ENCODE measurements around the gene GLMP.

Gene GLMP

GRCh38 chr1:156263288-156263655 lies 32.2 kb downstream of the GLMP start:
- TF ChIP-seq, protein P1, sequence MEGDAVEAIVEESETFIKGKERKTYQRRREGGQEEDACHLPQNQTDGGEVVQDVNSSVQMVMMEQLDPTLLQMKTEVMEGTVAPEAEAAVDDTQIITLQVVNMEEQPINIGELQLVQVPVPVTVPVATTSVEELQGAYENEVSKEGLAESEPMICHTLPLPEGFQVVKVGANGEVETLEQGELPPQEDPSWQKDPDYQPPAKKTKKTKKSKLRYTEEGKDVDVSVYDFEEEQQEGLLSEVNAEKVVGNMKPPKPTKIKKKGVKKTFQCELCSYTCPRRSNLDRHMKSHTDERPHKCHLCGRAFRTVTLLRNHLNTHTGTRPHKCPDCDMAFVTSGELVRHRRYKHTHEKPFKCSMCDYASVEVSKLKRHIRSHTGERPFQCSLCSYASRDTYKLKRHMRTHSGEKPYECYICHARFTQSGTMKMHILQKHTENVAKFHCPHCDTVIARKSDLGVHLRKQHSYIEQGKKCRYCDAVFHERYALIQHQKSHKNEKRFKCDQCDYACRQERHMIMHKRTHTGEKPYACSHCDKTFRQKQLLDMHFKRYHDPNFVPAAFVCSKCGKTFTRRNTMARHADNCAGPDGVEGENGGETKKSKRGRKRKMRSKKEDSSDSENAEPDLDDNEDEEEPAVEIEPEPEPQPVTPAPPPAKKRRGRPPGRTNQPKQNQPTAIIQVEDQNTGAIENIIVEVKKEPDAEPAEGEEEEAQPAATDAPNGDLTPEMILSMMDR (IDR thresholded peaks at IDR 0.05), result no peak
- Histone ChIP-seq H3K27ac (no peak overlapping the region), H3K4me3 (no peak overlapping the region)
- DNase-seq (ENCODE audit: low spot score), result no peak

- no peak overlapping the region for H3K4me3 ChIP-seq
- no peak overlapping the region for H3K27ac ChIP-seq
- DNase-seq (ENCODE audit: low spot score), result no peak
These were observed 32.8 kb downstream of the GLMP start for GRCh38 chr1:156262461-156263287.

DNA sequence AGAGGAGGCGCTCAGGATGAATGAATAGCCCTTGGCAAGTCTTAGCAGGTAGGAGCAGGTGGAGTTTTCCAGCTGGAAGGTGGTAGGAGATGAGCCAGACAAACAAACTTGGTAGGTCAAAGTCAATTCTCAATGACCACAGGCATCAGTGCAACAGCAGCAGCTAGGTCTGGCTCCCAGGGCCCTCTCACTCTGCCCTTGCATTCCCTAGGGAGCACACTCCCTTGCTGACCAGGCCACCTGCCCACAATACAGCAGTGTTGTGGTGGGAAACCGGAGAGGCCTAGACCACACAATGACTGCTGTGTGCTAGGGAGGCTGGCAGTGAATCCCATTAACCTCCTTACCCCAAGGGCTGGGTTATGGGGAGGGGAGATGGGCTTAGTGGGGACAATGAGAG lies 34.6 kb downstream of the GLMP start:
- Histone ChIP-seq H3K4me3 (no peak overlapping the region), H3K27ac (no peak overlapping the region)
- TF ChIP-seq, protein P1 (IDR thresholded peaks at IDR 0.05), result no peak
- DNase-seq (ENCODE audit: low spot score), result no peak

More at GRCh38 chr1:156262461-156263287, 32.8 kb downstream of the GLMP start:
- TF ChIP-seq, protein P1 (IDR thresholded peaks at IDR 0.05), result no peak

DNA sequence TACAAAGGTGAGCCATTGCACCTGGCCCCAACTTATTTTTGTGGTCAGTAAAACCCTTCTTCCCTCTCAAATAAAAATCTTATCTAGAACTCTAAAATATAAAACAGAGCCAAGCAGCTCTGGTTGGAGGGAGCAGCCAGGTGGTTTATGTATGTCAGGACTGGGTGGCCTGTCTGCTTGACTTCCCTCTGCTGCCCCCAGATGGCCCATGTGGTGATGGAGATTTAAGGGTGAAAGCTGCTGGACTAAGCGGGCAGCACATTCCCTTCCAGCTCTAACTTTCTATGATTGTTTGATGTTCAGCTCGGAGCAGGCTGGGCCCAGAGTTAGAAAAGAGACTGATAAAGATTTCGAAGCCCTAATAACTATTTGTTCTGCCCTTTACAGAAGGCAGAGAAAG lies 35.7 kb downstream of the GLMP start:
- no peak overlapping the region for H3K4me3 ChIP-seq
- TF ChIP-seq, protein P1 (IDR thresholded peaks at IDR 0.05), result no peak
- no peak for DNase-seq (ENCODE audit: low spot score)
- no peak overlapping the region for H3K27ac ChIP-seq

- Histone ChIP-seq H3K4me3 (no peak overlapping the region), H3K27ac (no peak overlapping the region)
- no peak for DNase-seq (ENCODE audit: low spot score)
- TF ChIP-seq, protein P1 (IDR thresholded peaks at IDR 0.05), result no peak
These were observed 36.6 kb downstream of the GLMP start for GRCh38 chr1:156258859-156259258.

- DNase-seq (ENCODE audit: low spot score), result no peak
- Histone ChIP-seq H3K4me3 (no peak overlapping the region), H3K27ac (no peak overlapping the region)
- TF ChIP-seq, protein P1 (IDR thresholded peaks at IDR 0.05), result no peak
These were observed 37.8 kb downstream of the GLMP start for GRCh38 chr1:156257711-156258110.

- TF ChIP-seq, protein P1 (IDR thresholded peaks at IDR 0.05), result no peak
- no peak overlapping the region for H3K27ac ChIP-seq
- no peak overlapping the region for H3K4me3 ChIP-seq
- no peak for DNase-seq (ENCODE audit: low spot score)
These were observed 41.8 kb downstream of the GLMP start for GRCh38 chr1:156253634-156254033.

Measured in coronary artery (tissue), 2 donors.